Limb (tissue), 2 donors: Measurements from ENCODE around the gene SEMA3D.
"Not testable (repeated sequence)": the region's sequence is repeated elsewhere in the genome, so short reads cannot be mapped to it uniquely, and the experiment has no call there.

ENCODE experiments used
- DNase-seq, 2 donors: peaks; one replicate each; pipeline ENCODE4 v3.0.0-alpha.2; 2016; ENCODE audit errors: extremely low spot score in 2 of 2

SEMA3D gene

GRCh38 chr7:84998665-84999064 lies 188.2 kb downstream of the SEMA3D start:
- no peak for DNase-seq

GRCh38 chr7:84997626-84998025 lies 189.2 kb downstream of the SEMA3D start:
- no peak for DNase-seq

GRCh38 chr7:84992954-84993353 lies 193.9 kb downstream of the SEMA3D start:
- not testable (repeated sequence) for DNase-seq

DNA sequence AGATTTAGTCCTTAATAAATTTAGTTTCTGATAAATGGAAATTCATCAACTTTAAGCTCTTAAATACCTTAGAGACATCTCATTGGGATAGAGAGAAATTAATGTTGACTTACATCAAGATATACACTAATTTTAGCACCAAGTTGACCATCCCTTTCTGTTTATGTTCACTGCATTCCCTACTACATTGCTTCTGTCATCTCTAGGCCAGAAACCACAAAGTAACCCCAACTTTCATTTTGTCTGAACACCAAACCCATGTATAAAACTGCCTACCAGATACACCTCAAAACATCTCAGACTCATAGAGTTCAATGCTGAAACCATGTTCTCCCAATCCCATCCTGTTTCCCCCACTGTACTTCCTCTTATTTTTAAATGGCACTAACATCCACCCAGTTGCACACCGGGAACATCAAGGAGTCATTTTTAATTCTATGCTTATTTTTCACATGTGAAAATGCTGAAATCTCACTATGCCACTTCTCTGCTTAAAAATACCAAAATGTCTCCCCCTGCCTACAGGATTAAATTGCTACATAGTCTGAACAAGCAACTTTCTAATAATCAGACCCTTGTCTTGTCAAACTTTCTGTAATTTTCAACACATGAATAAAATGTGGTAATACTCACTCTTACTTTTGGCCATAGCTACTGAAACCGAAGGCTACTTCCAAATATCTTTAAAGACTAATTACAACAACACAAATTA lies 201.6 kb downstream of the SEMA3D start:
- no peak for DNase-seq

DNA sequence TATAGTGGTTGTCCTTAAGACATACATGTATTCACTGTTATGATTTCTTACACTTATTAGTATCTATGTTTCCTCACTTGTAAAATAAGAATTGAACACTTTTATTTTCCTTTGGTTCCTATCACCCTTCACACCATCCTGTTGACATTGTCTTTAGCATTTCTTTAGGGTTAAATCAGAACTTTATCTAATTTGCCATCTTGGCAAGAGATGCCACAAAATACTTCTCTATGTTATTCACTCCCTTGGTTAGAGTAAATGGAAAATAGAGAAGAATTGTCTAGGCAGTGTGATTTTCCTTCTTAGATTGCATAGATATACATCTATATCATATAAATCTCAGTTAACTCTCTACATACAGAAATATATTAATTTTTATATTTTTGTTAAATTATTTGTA lies 204.7 kb downstream of the SEMA3D start:
- no peak for DNase-seq

GRCh38 chr7:84981055-84981976 lies 205.5 kb downstream of the SEMA3D start:
- no peak for DNase-seq

- no peak for DNase-seq
These were observed 211.2 kb downstream of the SEMA3D start for GRCh38 chr7:84975586-84976185.

GRCh38 chr7:84971360-84971759 lies 215.5 kb downstream of the SEMA3D start:
- DNase-seq: no peak

DNA sequence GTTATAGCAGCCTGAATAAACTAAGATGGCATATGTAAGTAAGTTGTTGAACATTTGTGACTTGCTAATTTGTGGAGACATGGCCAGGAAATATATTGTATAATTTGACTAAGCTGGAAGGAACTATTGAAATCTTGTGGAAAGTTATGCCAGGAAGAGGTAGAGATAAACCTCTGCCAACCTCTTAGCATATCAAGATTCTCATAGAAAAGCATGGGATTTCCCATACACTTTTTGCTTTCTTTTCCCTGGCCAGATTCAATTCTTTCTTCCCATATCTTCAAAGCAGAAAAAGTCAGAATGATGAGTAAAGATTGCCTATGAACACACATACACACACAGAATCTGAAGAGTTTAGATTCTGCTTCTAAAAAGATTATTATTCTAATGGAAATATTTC lies 216.2 kb downstream of the SEMA3D start:
- DNase-seq: no peak

GRCh38 chr7:84953234-84953633 lies 233.6 kb downstream of the SEMA3D start:
- DNase-seq: no peak

- DNase-seq: no peak
These were observed 236.0 kb downstream of the SEMA3D start for GRCh38 chr7:84950836-84951235.

DNA sequence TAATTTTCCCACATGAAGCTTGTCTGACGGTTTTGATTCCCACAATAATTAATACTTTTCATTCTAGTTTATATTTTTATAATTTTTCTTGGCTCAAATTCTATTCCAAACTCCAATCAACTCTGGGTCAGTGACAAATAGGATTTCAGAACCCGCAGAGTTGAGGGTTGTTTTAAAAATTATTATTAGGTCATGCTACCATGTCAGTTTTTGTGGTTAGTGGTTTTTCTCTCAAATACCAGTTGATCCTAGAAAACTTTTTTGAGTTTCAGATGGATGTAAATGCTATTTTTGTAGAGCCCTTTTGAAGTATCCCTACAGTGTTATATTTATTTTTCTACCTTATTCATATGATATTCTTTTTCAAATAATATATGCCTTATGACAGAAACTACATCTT lies 237.4 kb downstream of the SEMA3D start:
- no peak for DNase-seq

- DNase-seq: no peak
These were observed 237.8 kb downstream of the SEMA3D start for GRCh38 chr7:84949067-84949466.

GRCh38 chr7:84948634-84949033 lies 238.2 kb downstream of the SEMA3D start:
- DNase-seq: peak in 1 of 2 donors; percentile 16

DNA sequence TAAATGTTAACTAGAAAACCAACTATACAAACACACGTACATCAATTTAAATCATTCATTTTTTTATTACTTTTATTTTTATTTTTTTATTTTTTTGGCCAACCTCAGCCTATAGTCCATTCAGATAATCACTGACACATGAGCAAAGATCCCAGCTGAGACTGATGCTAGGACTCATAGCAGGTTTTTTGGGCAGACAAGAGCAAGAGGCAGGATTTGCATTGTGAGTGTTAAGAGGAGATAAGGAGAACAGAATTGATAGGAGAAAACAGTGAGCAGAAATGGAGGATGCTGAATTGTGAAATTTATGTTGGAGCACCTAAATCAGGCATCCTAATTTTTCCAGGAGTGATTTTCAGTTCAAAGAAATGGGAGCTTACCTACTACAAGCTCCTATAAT lies 240.3 kb downstream of the SEMA3D start:
- DNase-seq: no peak
